Liver (tissue), 9 donors: ENCODE results near the gene HES5. TPM values are rescaled to one million over a fixed set of nuclear protein-coding genes. Genes with fewer than 3 reads are reported as not detected.

Source experiments
- DNase-seq: peaks from one replicate; pipeline ENCODE4 v3.0.0-alpha.2; 2017; ENCODE audit warnings: low spot score
- H3K27ac ChIP-seq, 2 donors: one replicate each; pipeline ENCODE4 v1.7.0; 2013; ENCODE audit warnings: inconsistent platforms in 2 of 2, low read length in 2 of 2, control low read depth in 1 of 2, low read depth in 1 of 2, mild to moderate bottlenecking in 1 of 2
- H3K27me3 ChIP-seq, 4 donors: one replicate each; pipeline versions ENCODE4 v1.6.1 to v1.7.0; 2013; ENCODE audit warnings: low read length in 3 of 4, inconsistent platforms in 1 of 4, mild to moderate bottlenecking in 1 of 4, moderate library complexity in 1 of 4; ENCODE audit not compliant: control insufficient read depth in 4 of 4, insufficient read depth in 4 of 4
- H3K36me3 ChIP-seq, 4 donors: one replicate each; pipeline versions ENCODE4 v1.6.1 to v1.7.0; 2013; ENCODE audit warnings: low read length in 3 of 4, mild to moderate bottlenecking in 3 of 4, low read depth in 1 of 4, moderate library complexity in 1 of 4; ENCODE audit not compliant: control insufficient read depth in 4 of 4, insufficient read depth in 3 of 4
- H3K4me1 ChIP-seq, 4 donors: one replicate each; pipeline versions ENCODE4 v1.6.1 to v1.7.0; 2013; ENCODE audit warnings: low read length in 3 of 4, mild to moderate bottlenecking in 3 of 4, moderate library complexity in 1 of 4; ENCODE audit not compliant: control insufficient read depth in 4 of 4, insufficient read depth in 4 of 4
- H3K4me3 ChIP-seq, 3 donors: one replicate each; pipeline versions ENCODE4 v1.6.1 to v1.7.0; 2013; ENCODE audit warnings: low read length in 3 of 3, control low read depth in 1 of 3, low read depth in 1 of 3, mild to moderate bottlenecking in 1 of 3
- H3K9ac ChIP-seq, 2 donors: one replicate each; pipeline ENCODE4 v1.7.0; 2013; ENCODE audit warnings: low read length in 2 of 2, mild to moderate bottlenecking in 2 of 2, moderate library complexity in 2 of 2, control low read depth in 1 of 2, low read depth in 1 of 2
- H3K9me3 ChIP-seq, 4 donors: one replicate each; pipeline versions ENCODE4 v1.6.1 to v1.7.0; 2013; ENCODE audit warnings: low read length in 3 of 4; ENCODE audit not compliant: control insufficient read depth in 4 of 4
- CTCF ChIP-seq: fragments of 150-350 bp; IDR thresholded peaks from 2 replicates; pipeline ENCODE4 v1.5.1; 2017; ENCODE audit warnings: improper control_type of control experiment, low read depth, low read length; ENCODE audit not compliant: missing input control
- FOXA1 ChIP-seq: IDR thresholded peaks from 2 replicates; pipeline ENCODE4 v1.6.1; 2016; ENCODE audit warnings: antibody characterized with exemption
- FOXA2 ChIP-seq: IDR thresholded peaks from 2 replicates; pipeline ENCODE4 v1.6.1; 2016; ENCODE audit warnings: antibody characterized with exemption
- HNF4A ChIP-seq, 2 donors: conservative IDR thresholded peaks; 2 replicates each; pipeline ENCODE4 v1.6.1; 2016; ENCODE audit warnings: antibody characterized with exemption in 2 of 2, mild to moderate bottlenecking in 2 of 2
- NR2F2 ChIP-seq: IDR thresholded peaks from 2 replicates; pipeline ENCODE4 v1.6.1; 2016; ENCODE audit warnings: antibody characterized with exemption
- REST ChIP-seq: IDR thresholded peaks from 2 replicates; pipeline ENCODE4 v1.6.1; 2016; ENCODE audit warnings: antibody characterized with exemption, mild to moderate bottlenecking
- RXRA ChIP-seq, 2 donors: IDR thresholded peaks; 2 replicates each; pipeline ENCODE4 v1.6.1; 2017 to 2018; ENCODE audit warnings: antibody characterized with exemption in 2 of 2, mild to moderate bottlenecking in 1 of 2
- SP1 ChIP-seq: IDR thresholded peaks from 2 replicates; pipeline ENCODE4 v1.6.1; 2018; ENCODE audit warnings: antibody characterized with exemption, mild to moderate bottlenecking
- TAF1 ChIP-seq: conservative IDR thresholded peaks from 2 replicates; pipeline ENCODE4 v1.6.1; 2016; ENCODE audit warnings: antibody characterized with exemption, mild to moderate bottlenecking
- YY1 ChIP-seq: IDR thresholded peaks from 2 replicates; pipeline ENCODE4 v1.6.1; 2016; ENCODE audit warnings: antibody characterized with exemption, mild to moderate bottlenecking
- ZBTB33 ChIP-seq: IDR thresholded peaks from 2 replicates; pipeline ENCODE4 v1.6.1; 2016; ENCODE audit warnings: antibody characterized with exemption
- WGBS: extraction: QIAGEN DNeasy Blood & Tissue Kit; methylation state at CpG from one replicate; pipeline ENCODE4 v1.1.7; 2013; 5-methylcytosine and 5-hydroxymethylcytosine counted together
- polyA plus RNA-seq, 2 donors: library from polyadenylated mRNA; stranded (reverse) in 1 of 2; unstranded in 1 of 2; fragments of 200-250 nt in 1 of 2; fragments of >200 nt in 1 of 2; fragmentation: Nextera tagmentation in 1 of 2; extraction: Ambion mirVana in 1 of 2; gene quantifications; one replicate each; pipeline versions ENCODE4 v1.2.1 to v1.2.3, GENCODE V29; 2013 to 2015
- total RNA-seq, 2 donors: library from RNA; depleted of rRNA; stranded (reverse); fragments of >200 nt; gene quantifications; one replicate each; pipeline ENCODE4 v1.2.3, GENCODE V29; 2014
- TF ChIP-seq, protein P1 (sequence below): IDR thresholded peaks from 2 replicates; pipeline ENCODE4 v1.6.1; 2016; ENCODE audit warnings: antibody characterized with exemption
- TF ChIP-seq, protein P2 (sequence below): IDR thresholded peaks from 2 replicates; pipeline ENCODE4 v1.6.1; 2016; ENCODE audit warnings: antibody characterized with exemption
- donor health status: healthy.
- donor health status: healthy.
- donor health status: healthy.
- donor health status: healthy.
- donor health status: healthy.

Gene HES5
- total and polyA plus RNA-seq, 4 donors, result 0.08 to 0.93 TPM; not detected in 2

DNA sequence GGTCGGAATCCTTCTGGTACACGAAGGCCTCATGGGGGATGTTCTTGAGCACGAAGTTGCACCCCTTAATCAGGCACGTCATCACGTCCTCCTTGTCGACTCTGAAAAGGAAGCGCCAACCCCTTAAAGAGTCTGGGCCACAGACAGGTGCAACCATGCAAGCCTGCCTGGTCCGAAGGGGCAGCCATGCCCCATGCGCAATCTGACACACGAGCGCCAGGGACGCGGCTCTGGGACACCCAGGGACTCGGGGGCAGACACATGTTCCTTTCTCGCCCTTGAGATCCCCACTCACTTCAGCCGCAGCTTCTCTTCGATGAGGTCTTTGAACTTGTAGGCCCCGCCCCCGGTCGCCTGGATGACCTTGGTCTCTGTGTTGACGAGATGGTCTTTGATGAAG, 9.3 kb downstream of the HES5 start:
- DNase-seq, result no peak
- WGBS, result 90% methylated on average over 21 of the region's 21 CpGs
- H3K27ac ChIP-seq, result no peak overlapping the region

More for the DNA sequence above, 9.3 kb downstream of the HES5 start:
- Histone ChIP-seq H3K9ac (no peak overlapping the region), H3K9me3 (no peaks in the 10 kb centered on the region), H3K4me1 (peaks cover 20 to 40% (median 37%) of the 10 kb centered on the region in 4 donors), H3K4me3 (no peak overlapping the region), H3K27me3 (no peaks in the 10 kb centered on the region), H3K36me3 (peaks cover 15 to 52% (median 32%) of the 10 kb centered on the region in 4 donors)
- TF ChIP-seq REST (no peak), TAF1 (no peak), FOXA1 (no peak), RXRA (IDR thresholded peaks at IDR 0.05) (no peak), FOXA2 (no peak), YY1 (no peak), ZBTB33 (no peak), NR2F2 (no peak), CTCF (no peak), HNF4A (conservative IDR thresholded peaks at IDR 0.05) (no peak), SP1 (no peak)
- TF ChIP-seq, protein P1, sequence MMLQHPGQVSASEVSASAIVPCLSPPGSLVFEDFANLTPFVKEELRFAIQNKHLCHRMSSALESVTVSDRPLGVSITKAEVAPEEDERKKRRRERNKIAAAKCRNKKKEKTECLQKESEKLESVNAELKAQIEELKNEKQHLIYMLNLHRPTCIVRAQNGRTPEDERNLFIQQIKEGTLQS, result no peak
- TF ChIP-seq, protein P2, sequence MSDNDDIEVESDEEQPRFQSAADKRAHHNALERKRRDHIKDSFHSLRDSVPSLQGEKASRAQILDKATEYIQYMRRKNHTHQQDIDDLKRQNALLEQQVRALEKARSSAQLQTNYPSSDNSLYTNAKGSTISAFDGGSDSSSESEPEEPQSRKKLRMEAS, result no peak
